SK-N-SH (cell line): Measurements from ENCODE around the gene FUS.

Experiments
- CTCF ChIP-seq: fragments of 200-600 bp; sonication (generic); IDR thresholded peaks from 2 replicates; pipeline ENCODE4 v1.6.1; 2017; ENCODE audit warnings: antibody characterized with exemption, mild to moderate bottlenecking, moderate library complexity
- FOXM1 ChIP-seq: IDR thresholded peaks from 2 replicates; pipeline ENCODE4 v1.4.0; 2012; ENCODE audit warnings: low read depth, mild to moderate bottlenecking
- IRF3 ChIP-seq: fragments of 150-350 bp; IDR thresholded peaks from 2 replicates; pipeline ENCODE4 v1.6.1; 2016; ENCODE audit warnings: mild to moderate bottlenecking, low read depth, low read length
- JUND ChIP-seq: IDR thresholded peaks from 2 replicates; pipeline ENCODE4 v1.4.0; 2012
- PBX3 ChIP-seq: IDR thresholded peaks from 2 replicates; pipeline ENCODE4; 2012
- POLR2AphosphoS5 ChIP-seq: IDR thresholded peaks from 2 replicates; pipeline ENCODE4 v1.6.1; 2012; ENCODE audit warnings: low read depth, low read length
- REST ChIP-seq: IDR thresholded peaks from 2 replicates; pipeline ENCODE4 v1.6.1; 2012; ENCODE audit warnings: mild to moderate bottlenecking, low read depth, low read length, moderate library complexity
- YY1 ChIP-seq: IDR thresholded peaks from 2 replicates; pipeline ENCODE4 v1.4.0; 2012; ENCODE audit warnings: low read depth, mild to moderate bottlenecking

- TF ChIP-seq CTCF (no peak), POLR2AphosphoS5 (no peak), REST (no peak), JUND (no peak), FOXM1 (no peak), IRF3 (no peak), PBX3 (no peak), YY1 (no peak)
These were observed 44.4 kb downstream of the FUS start for GRCh38 chr16:31224092-31224955.
